Measurements from ENCODE around the gene NEUROG1. TPM values are rescaled to one million over a fixed set of nuclear protein-coding genes. Genes with fewer than 3 reads are reported as not detected.

Gene NEUROG1
- total RNA-seq, 1 donor from 2014 or later = not detected

DNA sequence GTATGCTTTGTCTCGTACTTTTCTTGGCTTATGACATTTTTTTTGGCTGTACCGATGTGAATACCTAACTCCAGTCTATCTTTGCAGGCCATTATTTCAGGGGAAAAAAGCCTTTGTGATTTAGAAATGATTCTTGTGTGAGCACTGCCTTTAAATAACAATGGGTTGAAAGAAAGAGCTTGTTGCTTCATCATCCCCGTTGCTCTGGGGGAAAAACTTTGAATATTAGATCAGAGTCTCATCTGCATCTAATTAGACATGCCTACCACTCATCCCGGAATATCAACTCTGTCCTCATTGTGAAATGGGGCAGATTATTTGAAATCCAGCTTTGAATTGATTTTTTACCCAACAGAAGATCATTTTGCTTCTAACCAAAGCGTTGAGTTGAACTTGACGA is 29.5 kb upstream of the NEUROG1 start:
- TF ChIP-seq, protein P1, sequence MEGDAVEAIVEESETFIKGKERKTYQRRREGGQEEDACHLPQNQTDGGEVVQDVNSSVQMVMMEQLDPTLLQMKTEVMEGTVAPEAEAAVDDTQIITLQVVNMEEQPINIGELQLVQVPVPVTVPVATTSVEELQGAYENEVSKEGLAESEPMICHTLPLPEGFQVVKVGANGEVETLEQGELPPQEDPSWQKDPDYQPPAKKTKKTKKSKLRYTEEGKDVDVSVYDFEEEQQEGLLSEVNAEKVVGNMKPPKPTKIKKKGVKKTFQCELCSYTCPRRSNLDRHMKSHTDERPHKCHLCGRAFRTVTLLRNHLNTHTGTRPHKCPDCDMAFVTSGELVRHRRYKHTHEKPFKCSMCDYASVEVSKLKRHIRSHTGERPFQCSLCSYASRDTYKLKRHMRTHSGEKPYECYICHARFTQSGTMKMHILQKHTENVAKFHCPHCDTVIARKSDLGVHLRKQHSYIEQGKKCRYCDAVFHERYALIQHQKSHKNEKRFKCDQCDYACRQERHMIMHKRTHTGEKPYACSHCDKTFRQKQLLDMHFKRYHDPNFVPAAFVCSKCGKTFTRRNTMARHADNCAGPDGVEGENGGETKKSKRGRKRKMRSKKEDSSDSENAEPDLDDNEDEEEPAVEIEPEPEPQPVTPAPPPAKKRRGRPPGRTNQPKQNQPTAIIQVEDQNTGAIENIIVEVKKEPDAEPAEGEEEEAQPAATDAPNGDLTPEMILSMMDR (IDR thresholded peaks at IDR 0.05) = no peak
- TF ChIP-seq POLR2A (IDR thresholded peaks at IDR 0.05) = no peak
- TF ChIP-seq POLR2AphosphoS5 (IDR thresholded peaks at IDR 0.05; ENCODE audit: insufficient read depth in 1 of 2, low read depth in 1 of 2) = no peak
- Histone ChIP-seq H3K4me1 (peaks cover 4% of the 10 kb centered on the region), H3K4me3 (no peak overlapping the region), H3K27me3 (no peaks in the 10 kb centered on the region), H3K27ac (no peak overlapping the region), H3K36me3 (no peaks in the 10 kb centered on the region), H3K9me3 (no peaks in the 10 kb centered on the region)
- intact Hi-C loops (cut with DNase I) = no loop called here
- DNase-seq (ENCODE audit: extremely low spot score in 2 of 2) = no peak

- H3K4me3 ChIP-seq = no peak overlapping the region
- no peak for DNase-seq (ENCODE audit: extremely low spot score in 2 of 2)
- H3K36me3 ChIP-seq = no peaks in the 10 kb centered on the region
- H3K4me1 ChIP-seq = peaks cover 4% of the 10 kb centered on the region
- intact Hi-C loops (cut with DNase I) = no loop called here
- no peaks in the 10 kb centered on the region for H3K9me3 ChIP-seq
- TF ChIP-seq, protein P1 (IDR thresholded peaks at IDR 0.05) = no peak
- TF ChIP-seq POLR2A (IDR thresholded peaks at IDR 0.05) (no peak), POLR2AphosphoS5 (IDR thresholded peaks at IDR 0.05; ENCODE audit: insufficient read depth in 1 of 2, low read depth in 1 of 2) (no peak)
- no peak overlapping the region for H3K27ac ChIP-seq
- H3K27me3 ChIP-seq = no peaks in the 10 kb centered on the region
Measured at GRCh38 chr5:135564331-135564730, 28.6 kb upstream of the NEUROG1 start.

GRCh38 chr5:135561266-135561665 is 25.5 kb upstream of the NEUROG1 start:
- H3K27ac ChIP-seq = no peak overlapping the region
- no peaks in the 10 kb centered on the region for H3K36me3 ChIP-seq
- no peak for DNase-seq (ENCODE audit: extremely low spot score in 2 of 2)
- H3K4me1 ChIP-seq = no peaks in the 10 kb centered on the region
- H3K27me3 ChIP-seq = no peaks in the 10 kb centered on the region
- no peaks in the 10 kb centered on the region for H3K9me3 ChIP-seq
- no peak for TF ChIP-seq POLR2A (IDR thresholded peaks at IDR 0.05)
- TF ChIP-seq, protein P1 (IDR thresholded peaks at IDR 0.05) = no peak
- no peak for TF ChIP-seq POLR2AphosphoS5 (IDR thresholded peaks at IDR 0.05; ENCODE audit: insufficient read depth in 1 of 2, low read depth in 1 of 2)
- intact Hi-C loops (cut with DNase I) = no loop called here
- no peak overlapping the region for H3K4me3 ChIP-seq

GRCh38 chr5:135560858-135561257 is 25.1 kb upstream of the NEUROG1 start:
- no peak overlapping the region for H3K27ac ChIP-seq
- no peaks in the 10 kb centered on the region for H3K4me1 ChIP-seq
- no peaks in the 10 kb centered on the region for H3K36me3 ChIP-seq
- H3K27me3 ChIP-seq = no peaks in the 10 kb centered on the region
- TF ChIP-seq POLR2AphosphoS5 (IDR thresholded peaks at IDR 0.05; ENCODE audit: insufficient read depth in 1 of 2, low read depth in 1 of 2) (no peak), POLR2A (IDR thresholded peaks at IDR 0.05) (no peak)
- TF ChIP-seq, protein P1 (IDR thresholded peaks at IDR 0.05) = peak; percentile 55 to 84 (median 56)
- no peaks in the 10 kb centered on the region for H3K9me3 ChIP-seq
- no peak for DNase-seq (ENCODE audit: extremely low spot score in 2 of 2)
- H3K4me3 ChIP-seq = no peak overlapping the region
- intact Hi-C loops (cut with DNase I) = no loop called here

DNA sequence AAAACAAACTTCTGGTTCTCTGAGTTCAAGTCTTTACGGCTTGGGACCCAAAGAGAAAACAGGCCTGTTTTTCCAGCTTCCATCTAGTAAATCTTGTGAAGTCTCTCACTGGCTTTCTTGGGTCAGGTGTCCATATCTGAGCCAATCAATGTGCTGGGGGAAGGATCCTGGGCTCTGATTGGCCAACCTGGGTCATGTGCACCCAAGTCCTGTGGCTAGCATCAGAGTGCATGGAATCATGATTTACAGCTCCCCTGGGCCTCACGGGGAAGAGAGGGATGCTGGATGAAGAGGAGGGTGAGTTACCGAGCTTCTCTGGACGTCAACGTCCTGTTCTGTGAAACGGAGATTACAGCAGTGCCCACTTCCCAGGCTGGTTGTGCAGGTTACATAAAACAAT is 23.6 kb upstream of the NEUROG1 start:
- Histone ChIP-seq H3K4me3 (no peak overlapping the region), H3K27me3 (no peaks in the 10 kb centered on the region), H3K9me3 (no peaks in the 10 kb centered on the region), H3K27ac (no peak overlapping the region), H3K36me3 (no peaks in the 10 kb centered on the region), H3K4me1 (no peaks in the 10 kb centered on the region)
- DNase-seq (ENCODE audit: extremely low spot score in 2 of 2) = no peak
- TF ChIP-seq POLR2AphosphoS5 (IDR thresholded peaks at IDR 0.05; ENCODE audit: insufficient read depth in 1 of 2, low read depth in 1 of 2) (no peak), POLR2A (IDR thresholded peaks at IDR 0.05) (no peak)
- TF ChIP-seq, protein P1 (IDR thresholded peaks at IDR 0.05) = no peak
- intact Hi-C loops (cut with DNase I) = no loop called here
